ENCODE data around the gene DMXL1.

- TF ChIP-seq, protein P1, sequence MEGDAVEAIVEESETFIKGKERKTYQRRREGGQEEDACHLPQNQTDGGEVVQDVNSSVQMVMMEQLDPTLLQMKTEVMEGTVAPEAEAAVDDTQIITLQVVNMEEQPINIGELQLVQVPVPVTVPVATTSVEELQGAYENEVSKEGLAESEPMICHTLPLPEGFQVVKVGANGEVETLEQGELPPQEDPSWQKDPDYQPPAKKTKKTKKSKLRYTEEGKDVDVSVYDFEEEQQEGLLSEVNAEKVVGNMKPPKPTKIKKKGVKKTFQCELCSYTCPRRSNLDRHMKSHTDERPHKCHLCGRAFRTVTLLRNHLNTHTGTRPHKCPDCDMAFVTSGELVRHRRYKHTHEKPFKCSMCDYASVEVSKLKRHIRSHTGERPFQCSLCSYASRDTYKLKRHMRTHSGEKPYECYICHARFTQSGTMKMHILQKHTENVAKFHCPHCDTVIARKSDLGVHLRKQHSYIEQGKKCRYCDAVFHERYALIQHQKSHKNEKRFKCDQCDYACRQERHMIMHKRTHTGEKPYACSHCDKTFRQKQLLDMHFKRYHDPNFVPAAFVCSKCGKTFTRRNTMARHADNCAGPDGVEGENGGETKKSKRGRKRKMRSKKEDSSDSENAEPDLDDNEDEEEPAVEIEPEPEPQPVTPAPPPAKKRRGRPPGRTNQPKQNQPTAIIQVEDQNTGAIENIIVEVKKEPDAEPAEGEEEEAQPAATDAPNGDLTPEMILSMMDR (IDR thresholded peaks at IDR 0.05; ENCODE audit: low read depth, low read length): no peak
- TF ChIP-seq POLR2A (IDR thresholded peaks at IDR 0.05; ENCODE audit: extremely low read depth, insufficient read length) (no peak), MYC (IDR thresholded peaks at IDR 0.05; ENCODE audit: low read depth, low read length) (no peak)
- TF ChIP-seq, protein P2, sequence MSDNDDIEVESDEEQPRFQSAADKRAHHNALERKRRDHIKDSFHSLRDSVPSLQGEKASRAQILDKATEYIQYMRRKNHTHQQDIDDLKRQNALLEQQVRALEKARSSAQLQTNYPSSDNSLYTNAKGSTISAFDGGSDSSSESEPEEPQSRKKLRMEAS (IDR thresholded peaks at IDR 0.05; ENCODE audit: low read depth, low read length): no peak
Observed at GRCh38 chr5:119161430-119161829, 90.5 kb downstream of the DMXL1 start.

Measured in NB4 (cell line).